KMS-11 (cell line): ENCODE results near the gene RFPL1.

Experiments used
- H2AFZ ChIP-seq: fragments of 200-600 bp; sonication (generic); 2 replicates; pipeline ENCODE4 v1.6.1; 2016; ENCODE audit warnings: antibody characterized with exemption, mixed run types, low read depth
- H3K27ac ChIP-seq: fragments of 200-600 bp; sonication (generic); 2 replicates; pipeline ENCODE4 v1.6.1; 2016; ENCODE audit warnings: mild to moderate bottlenecking, mixed run types
- H3K27me3 ChIP-seq: fragments of 200-600 bp; sonication (generic); 2 replicates; pipeline ENCODE4 v1.6.1; 2017; ENCODE audit warnings: mild to moderate bottlenecking, low read depth, mixed run types, moderate library complexity; ENCODE audit not compliant: insufficient read depth
- H3K36me3 ChIP-seq: fragments of 200-600 bp; sonication (generic); 2 replicates; pipeline ENCODE4 v1.6.1; 2017; ENCODE audit warnings: mild to moderate bottlenecking, mixed run types; ENCODE audit not compliant: insufficient read depth
- H3K4me1 ChIP-seq: fragments of 200-600 bp; sonication (generic); 2 replicates; pipeline ENCODE4 v1.6.1; 2016; ENCODE audit warnings: mild to moderate bottlenecking, low read depth, mixed run types; ENCODE audit not compliant: poor library complexity, severe bottlenecking
- H3K4me2 ChIP-seq: fragments of 200-600 bp; sonication (generic); 2 replicates; pipeline ENCODE4 v1.7.0; 2016; ENCODE audit warnings: mild to moderate bottlenecking, mixed run types
- H3K4me3 ChIP-seq: fragments of 200-600 bp; sonication (generic); IDR thresholded peaks from 2 replicates; pipeline ENCODE4 v1.6.1; 2017; ENCODE audit warnings: low read depth, low read length, mixed read lengths; ENCODE audit not compliant: insufficient read depth
- H3K79me2 ChIP-seq: fragments of 200-600 bp; sonication (generic); 2 replicates; pipeline ENCODE4 v1.6.1; 2016; ENCODE audit warnings: low read depth, mixed run types; ENCODE audit not compliant: insufficient read depth
- H3K9ac ChIP-seq: fragments of 200-600 bp; sonication (generic); 2 replicates; pipeline ENCODE4 v1.6.1; 2016; ENCODE audit warnings: mild to moderate bottlenecking, mixed run types
- H4K20me1 ChIP-seq: fragments of 200-600 bp; sonication (generic); 2 replicates; pipeline ENCODE4 v1.6.1; 2016; ENCODE audit warnings: mild to moderate bottlenecking, mixed run types; ENCODE audit not compliant: insufficient read depth
- CTCF ChIP-seq: fragments of 200-600 bp; sonication (generic); conservative IDR thresholded peaks from 2 replicates; pipeline ENCODE4 v1.6.1; 2017; ENCODE audit warnings: low read depth, mild to moderate bottlenecking, antibody characterized with exemption, low read length, moderate library complexity, mixed read lengths

RFPL1 gene

GRCh38 chr22:29427176-29427760, 11.1 kb upstream of the RFPL1 start:
- Histone ChIP-seq H3K79me2 (no peaks in the 10 kb centered on the region), H4K20me1 (no peaks in the 10 kb centered on the region), H3K27me3 (no peaks in the 10 kb centered on the region), H2AFZ (no peak overlapping the region), H3K27ac (no peak overlapping the region), H3K9ac (no peak overlapping the region), H3K36me3 (no peaks in the 10 kb centered on the region), H3K4me2 (no peak overlapping the region), H3K4me3 (no peak overlapping the region), H3K4me1 (no peaks in the 10 kb centered on the region)
- TF ChIP-seq CTCF: no peak

GRCh38 chr22:29431986-29432385, 6.4 kb upstream of the RFPL1 start:
- H3K36me3 ChIP-seq: no peaks in the 10 kb centered on the region
- no peaks in the 10 kb centered on the region for H4K20me1 ChIP-seq
- no peak for TF ChIP-seq CTCF
- no peaks in the 10 kb centered on the region for H3K4me1 ChIP-seq
- H3K79me2 ChIP-seq: no peaks in the 10 kb centered on the region
- H3K27ac ChIP-seq: no peak overlapping the region
- no peak overlapping the region for H3K9ac ChIP-seq
- no peaks in the 10 kb centered on the region for H3K27me3 ChIP-seq
- no peak overlapping the region for H3K4me3 ChIP-seq
- no peak overlapping the region for H2AFZ ChIP-seq
- H3K4me2 ChIP-seq: no peak overlapping the region

GRCh38 chr22:29433856-29434255, 4.5 kb upstream of the RFPL1 start:
- Histone ChIP-seq H3K79me2 (no peaks in the 10 kb centered on the region), H3K27ac (no peak overlapping the region), H3K27me3 (no peaks in the 10 kb centered on the region), H3K4me1 (no peaks in the 10 kb centered on the region), H3K36me3 (no peaks in the 10 kb centered on the region), H3K9ac (no peak overlapping the region), H4K20me1 (no peaks in the 10 kb centered on the region), H2AFZ (no peak overlapping the region), H3K4me2 (no peak overlapping the region), H3K4me3 (no peak overlapping the region)
- TF ChIP-seq CTCF: no peak

- no peak overlapping the region for H3K4me3 ChIP-seq
- H4K20me1 ChIP-seq: no peaks in the 10 kb centered on the region
- no peaks in the 10 kb centered on the region for H3K36me3 ChIP-seq
- TF ChIP-seq CTCF: no peak
- no peaks in the 10 kb centered on the region for H3K4me1 ChIP-seq
- no peaks in the 10 kb centered on the region for H3K79me2 ChIP-seq
- no peak overlapping the region for H3K4me2 ChIP-seq
- no peak overlapping the region for H3K9ac ChIP-seq
- H3K27ac ChIP-seq: no peak overlapping the region
- no peak overlapping the region for H2AFZ ChIP-seq
- H3K27me3 ChIP-seq: no peaks in the 10 kb centered on the region
Observed at GRCh38 chr22:29434288-29434687, 4.1 kb upstream of the RFPL1 start.
